HG03066 (cell line): ENCODE results near the gene MPEG1.
A peak's percentile ranks its signal among the peaks of the same experiment; 100 is the strongest.

ENCODE experiments used
- ATAC-seq: cut with Tn5 transposase; IDR thresholded peaks from one replicate; pipeline ENCODE4 v1.9.1; 2021; ENCODE audit warnings: low read depth; ENCODE audit not compliant: unreplicated experiment

MPEG1 gene

DNA sequence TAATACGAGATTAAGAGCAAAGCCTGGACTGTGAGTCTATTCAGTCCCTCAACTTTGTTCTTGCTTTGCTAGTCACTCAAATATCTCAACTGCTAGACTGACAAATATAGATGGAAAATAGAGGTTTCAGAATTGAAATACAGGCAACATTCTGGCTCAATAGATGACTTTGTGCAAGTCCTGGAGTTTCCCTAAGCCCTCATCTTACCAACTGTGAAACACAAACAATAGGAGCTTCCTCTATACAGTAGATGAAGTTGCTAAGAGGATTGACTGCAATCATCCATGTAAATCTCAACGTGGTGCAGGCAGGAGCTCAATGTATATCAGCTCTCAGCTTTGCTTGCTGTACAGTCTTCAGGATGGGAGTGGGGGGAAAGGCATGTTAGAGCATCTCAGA, 6.2 kb upstream of the MPEG1 start:
- no peak for ATAC-seq

DNA sequence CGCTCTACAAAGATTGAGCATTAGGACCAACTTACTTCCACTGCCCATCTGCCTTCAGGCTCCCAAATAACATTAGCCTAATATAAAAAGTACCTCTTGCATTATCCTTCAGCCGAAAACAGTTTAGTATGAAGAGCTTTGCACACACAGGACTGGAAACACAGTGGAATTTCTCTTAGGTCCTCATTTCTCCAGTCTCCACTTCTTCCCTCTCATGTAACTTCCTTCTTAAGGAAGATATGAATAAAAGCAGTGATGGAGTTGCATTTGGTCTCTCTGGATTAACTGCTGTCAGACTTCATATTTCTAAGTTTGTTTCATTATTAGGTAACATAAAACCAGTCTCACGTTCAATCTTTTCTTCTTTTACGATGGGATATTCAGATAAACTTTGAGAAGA, 5.6 kb upstream of the MPEG1 start:
- no peak for ATAC-seq

DNA sequence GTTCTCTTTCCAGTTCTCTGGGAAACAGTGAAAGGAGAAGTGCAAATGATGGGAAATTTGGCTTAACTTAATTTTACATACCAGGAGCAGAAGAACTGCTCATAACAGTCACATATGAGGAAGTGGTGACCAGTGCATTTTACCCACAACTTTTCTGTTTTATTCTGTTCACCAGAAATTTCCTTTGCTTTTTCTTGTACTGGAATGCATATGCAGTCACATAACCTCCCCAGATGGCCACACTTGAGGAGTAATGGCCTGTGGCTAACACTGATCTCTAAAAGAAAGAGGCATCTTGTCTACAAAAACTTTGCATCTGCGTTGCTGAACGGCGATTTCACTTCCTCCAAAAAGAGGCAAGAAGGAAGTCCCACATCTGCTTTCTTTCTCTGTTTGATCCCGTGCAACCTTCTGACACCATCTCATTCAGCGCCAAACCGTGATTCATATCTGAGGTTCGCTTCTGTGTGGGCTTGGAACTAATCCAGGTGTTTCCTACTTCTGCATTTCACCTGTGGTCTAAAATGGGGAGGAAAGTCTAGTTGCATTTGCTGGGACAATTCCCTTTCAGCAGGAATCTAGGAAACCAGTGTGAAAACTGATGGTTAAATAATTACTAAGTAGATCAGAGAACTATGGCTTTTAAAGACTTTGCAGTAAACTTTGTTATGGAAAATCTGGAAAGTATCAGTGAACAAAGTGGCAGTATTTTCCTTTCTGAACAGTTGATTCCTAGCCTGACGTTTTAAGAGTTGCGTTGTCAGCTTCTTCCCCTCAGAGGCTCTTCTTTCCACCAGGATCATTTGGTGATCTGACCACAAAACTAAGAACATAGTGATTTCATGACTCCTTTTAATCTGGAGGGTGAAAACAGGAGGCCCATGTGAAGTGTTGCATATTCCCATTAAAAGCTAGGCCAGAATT, 4.2 kb upstream of the MPEG1 start:
- ATAC-seq: peak; percentile 82

DNA sequence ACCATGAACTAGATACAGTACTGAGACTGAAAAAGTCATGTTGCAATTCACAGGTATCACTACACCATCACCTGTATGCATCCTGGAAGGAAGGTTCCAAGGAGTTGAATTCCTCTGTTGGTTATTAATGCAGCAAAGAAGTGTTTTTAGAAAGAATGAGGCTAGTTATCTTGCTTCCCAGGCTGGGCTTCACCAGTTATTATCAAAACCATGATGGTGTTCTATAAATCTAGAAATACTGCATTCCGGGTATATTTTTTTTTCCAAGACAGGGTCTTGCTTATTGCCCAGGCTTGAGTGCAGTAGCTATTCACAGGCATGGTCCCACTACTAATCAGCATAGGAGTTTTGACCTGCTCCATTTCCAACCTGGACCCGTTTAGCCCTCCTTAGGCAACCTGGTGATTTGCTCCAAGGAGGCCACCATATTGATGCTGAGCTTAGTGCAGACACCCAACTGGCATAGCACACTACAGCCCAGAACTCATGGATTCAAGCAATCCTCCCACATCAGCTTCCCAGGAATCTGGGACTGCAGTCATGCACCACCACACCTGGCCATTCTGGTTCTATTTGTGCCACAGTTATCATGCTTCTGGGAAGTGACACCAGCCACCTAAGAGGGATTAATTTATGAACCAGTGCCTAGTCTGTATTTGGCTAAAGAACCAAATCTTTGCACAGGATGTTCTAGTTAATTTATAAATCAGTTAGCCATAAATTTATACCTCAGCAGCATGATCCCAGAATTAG, 1.6 kb upstream of the MPEG1 start:
- ATAC-seq: no peak

DNA sequence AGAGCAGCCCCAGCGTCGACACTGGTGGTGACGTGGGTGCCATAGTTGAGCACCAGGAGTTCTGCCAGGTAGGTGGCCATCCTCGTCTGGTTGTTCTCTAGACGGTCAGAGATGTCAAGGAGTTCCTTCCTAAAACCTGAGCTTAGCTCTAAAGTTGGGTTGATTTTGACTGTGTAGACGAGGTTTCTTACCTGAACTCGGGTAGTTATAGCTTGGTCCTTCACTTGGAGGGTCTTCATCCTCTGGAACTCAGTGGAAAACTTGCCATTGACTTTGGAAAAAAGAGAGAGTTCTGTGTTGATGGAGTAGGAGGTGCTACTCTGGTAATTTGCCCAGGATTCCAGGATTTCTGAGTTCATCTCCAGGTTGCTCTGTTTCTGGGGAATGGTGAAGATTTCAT, 505 bp downstream of the MPEG1 start:
- ATAC-seq: no peak

DNA sequence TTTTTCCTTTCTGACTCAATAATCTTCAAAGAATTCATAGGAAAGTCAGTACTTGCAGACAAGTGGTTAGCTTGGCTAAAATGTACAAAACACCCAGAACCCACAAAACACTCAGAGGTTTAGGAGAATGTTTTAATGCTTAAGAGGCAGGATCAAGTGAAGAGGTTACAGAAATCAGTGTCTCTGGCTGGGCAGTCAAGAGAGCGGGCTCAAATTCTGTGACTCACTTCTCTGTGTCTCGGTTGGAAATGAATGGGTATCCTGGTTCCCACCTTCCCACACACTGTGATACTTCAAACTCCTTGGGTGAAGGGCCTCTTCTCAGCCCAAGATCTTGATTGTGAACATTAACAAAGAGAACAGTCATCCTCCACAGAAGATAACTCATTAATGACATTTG, 3.8 kb downstream of the MPEG1 start:
- ATAC-seq: no peak

DNA sequence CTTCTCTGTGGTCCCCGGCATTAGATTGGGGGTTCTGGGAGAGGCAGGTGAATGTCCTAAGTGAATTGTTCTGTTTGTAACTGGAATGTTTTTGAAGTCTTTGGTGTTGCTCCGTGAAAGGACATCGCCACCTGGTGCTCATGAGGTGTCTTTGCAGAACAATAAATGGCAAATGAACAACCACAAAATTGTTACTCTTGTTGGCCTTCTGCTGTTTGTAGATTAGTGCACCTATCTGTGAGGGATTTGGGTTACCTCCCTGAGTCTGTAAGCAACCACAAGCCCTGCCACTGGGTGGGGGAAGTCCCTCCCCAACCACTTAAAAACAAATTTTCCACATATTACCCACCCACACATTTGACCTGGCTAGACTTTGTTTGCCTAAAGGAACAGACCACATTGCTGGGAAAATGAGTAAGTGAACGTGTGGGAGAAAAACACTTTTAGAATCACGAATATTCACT, 4.7 kb downstream of the MPEG1 start:
- peak; percentile 62 for ATAC-seq

DNA sequence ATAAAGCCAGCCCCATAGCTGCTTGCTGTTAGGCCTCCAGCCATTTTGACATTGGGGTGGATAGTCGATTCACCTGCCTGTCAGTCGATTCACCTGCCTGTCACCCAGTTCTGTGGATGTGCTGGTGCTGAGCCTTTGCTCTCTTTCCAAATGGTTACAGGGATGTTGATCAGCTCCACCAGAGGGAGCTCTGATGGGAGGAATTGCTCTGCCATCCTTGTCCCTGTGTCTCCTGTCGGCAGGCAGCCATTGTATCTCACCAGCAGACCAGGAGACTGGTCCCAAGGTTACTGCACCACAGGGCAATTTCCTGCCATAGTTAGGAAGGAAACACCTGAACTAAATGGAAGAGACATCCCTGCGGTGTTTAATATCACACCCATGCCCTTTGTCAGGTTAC, 6.1 kb downstream of the MPEG1 start:
- ATAC-seq: no peak

DNA sequence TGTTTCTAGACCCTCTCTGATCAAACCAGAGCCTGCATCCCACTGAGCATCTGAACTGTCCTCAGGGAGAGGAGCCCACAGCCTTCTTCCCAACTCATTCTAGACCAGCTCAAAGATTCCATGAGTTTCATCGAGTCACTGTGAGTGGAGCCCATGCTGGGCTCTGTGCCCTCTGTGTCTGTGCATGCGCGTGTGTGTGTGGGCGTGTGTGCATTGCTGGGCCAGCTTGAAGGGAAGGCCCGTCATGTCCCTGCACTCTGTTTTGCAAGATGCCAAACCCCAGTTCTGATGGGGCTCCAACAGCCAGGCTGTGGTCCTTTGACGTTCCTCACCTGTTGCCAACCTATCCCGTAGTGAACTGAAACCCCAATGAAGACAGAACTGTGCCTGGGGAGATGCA, 7.1 kb downstream of the MPEG1 start:
- ATAC-seq: no peak

DNA sequence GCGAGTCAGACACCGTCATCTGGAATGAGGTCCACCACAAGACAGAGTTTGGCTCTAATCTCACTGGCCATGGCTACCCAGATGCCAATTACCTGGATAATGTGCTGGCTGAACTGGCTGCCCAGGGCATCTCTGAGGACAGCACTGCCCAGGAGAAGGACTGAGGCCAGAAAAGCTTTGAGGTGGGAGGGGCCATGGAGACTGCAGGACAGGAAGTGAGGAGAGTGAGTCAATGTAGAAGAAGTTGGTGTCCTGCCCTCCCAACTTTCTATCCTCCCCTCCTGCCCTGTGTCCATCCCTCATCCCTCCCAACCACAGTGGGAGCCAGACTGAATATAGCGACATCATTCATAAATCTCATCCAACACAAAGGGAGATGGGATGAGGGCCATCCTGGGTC, 8.0 kb downstream of the MPEG1 start:
- ATAC-seq: no peak

DNA sequence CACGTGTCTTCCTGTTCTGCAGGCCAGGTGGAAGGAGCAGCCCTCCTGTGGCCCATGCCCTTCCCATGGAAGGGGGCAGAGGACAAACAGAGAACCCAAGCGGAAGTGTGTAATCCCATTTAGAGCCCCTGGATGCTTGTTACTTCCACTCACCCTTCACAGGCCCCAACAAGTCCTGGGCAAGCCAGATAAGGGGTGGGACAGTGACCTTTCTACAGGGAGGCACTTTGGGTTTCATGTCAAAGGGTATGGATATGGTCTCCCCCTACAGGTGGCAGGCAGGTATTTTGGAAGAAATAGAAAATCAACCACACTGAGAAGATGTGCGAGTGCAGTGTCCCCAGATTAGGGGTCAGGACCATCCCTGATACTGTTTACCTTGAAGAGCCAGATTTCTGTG, 11.4 kb downstream of the MPEG1 start:
- ATAC-seq: no peak

DNA sequence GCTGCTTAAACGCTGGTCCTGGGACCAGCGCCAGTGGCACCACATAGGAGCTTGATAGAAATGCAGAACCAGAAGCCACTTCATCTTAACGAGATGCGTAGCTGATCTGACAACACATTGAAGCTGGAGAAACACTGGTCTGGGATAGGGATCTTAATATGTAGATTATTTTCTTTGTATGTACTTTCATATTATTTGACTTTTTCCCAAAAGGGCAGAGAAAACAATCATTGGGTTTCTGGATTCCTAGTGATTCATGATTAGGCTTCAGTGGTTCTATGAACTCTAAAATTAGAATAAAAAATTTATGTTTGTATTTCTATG, 12.3 kb downstream of the MPEG1 start:
- ATAC-seq: no peak

DNA sequence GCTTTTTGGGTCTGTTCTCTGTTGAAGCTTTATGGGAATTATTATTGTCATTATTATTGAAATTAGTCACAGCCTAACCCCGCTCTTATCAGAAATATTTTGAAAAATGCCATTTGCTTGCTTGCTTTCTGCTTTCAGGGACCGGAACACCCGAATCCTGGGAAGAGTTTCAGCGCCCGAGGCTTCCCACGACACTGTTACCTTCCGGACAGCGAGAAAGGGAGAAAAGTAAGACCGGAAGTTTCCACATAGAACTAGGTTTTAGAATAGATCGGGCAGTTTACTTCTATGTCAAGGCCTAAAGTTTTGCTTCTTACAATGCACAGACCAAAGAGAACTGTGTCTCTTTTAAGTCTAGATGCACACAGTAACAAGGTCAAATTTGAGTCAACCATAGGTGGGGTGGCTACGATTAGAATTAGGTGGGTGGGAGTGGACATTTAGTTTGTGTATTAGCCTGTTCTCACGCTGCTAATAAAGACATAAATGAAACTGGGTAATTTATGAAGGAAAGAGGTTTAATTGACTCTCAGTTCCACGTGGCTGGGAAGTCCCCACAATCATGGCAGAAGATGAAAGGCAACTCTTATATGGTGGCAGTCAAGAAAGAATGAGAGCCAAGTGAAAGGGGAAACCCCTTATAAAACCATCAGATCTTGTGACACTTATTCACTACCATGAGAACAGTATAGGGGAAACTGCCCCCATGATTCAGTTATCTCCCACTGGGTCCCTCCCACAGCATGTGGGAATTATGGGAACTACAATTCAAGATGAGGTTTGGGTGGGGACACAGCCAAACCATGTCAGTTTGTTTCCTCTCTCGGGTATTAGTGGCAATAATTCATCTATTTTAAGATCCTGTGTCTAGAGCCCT, 12.9 kb downstream of the MPEG1 start:
- no peak for ATAC-seq

DNA sequence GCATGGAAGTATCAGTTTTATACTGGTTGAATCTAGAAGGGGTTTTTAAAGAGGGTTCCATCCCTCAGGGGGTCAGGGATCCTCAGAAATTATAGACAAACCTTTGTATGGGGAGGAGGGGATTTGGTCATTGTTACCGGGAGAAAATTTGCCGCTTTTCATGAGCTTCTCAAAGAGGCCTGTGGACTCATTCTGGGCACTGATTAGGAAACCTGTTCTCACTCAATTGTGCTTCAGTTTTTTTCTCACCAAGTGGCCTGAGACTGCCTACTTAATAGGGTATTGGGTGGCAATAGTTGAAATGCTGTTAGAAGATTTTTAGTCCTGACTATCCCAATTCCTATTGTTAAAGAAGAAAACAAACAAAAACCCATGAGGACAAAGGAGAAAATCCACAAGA, 14.0 kb downstream of the MPEG1 start:
- ATAC-seq: no peak

DNA sequence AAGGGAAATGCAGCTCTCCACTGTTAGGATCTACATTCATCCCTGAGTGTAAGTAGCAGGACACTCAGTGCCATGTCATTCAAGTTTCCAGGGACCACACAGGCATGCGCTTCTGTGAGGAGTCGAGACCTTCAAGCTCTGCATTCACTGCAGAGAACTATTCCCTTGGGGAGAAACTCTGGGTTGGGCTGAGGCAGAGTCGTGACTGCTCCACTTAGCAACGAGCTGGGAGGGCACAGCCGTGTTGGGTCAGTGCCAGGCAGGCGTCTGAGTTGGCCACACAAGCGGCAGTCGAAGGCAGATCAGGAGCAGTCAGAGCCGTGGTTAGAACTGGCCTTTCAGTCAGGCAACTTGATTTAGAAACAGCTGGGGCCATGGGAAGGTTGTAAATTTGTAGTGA, 14.7 kb downstream of the MPEG1 start:
- no peak for ATAC-seq

DNA sequence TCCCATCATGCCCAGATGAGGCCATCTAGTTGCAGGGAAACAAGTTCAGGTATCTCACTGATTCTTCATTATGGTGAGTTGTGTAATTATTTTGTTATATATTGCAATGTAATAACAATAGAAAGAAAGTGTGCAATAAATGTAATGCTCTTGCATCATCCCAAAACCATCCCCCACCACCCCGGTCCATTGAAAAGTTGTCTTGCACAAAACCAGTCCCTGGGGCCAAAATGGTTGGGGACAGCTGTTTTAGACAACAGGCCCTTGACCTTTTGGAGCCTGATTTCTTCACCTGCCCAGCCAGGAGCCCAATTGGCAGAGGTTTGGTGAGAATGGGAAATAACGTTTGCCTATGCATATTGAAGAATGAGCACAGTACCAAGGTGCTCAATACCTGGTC, 15.9 kb downstream of the MPEG1 start:
- ATAC-seq: no peak

DNA sequence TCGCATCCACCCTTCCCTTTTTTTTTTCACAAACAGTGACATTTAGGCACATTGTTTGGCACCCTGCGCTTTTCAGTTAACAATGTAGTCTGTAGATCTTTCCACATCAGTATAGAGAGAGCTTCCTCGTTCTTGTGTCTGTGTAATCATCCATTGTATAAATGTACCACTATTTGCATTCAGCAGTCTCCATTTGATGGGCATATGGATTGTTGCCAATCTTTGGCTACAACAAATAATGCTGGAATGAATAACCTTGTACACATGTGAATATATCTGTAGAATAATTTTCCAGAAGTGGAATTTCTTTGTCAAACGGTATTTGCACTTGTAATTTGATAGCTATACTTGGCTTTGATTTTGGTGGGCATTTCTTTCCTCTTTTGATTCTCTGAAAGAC, 17.1 kb downstream of the MPEG1 start:
- no peak for ATAC-seq

DNA sequence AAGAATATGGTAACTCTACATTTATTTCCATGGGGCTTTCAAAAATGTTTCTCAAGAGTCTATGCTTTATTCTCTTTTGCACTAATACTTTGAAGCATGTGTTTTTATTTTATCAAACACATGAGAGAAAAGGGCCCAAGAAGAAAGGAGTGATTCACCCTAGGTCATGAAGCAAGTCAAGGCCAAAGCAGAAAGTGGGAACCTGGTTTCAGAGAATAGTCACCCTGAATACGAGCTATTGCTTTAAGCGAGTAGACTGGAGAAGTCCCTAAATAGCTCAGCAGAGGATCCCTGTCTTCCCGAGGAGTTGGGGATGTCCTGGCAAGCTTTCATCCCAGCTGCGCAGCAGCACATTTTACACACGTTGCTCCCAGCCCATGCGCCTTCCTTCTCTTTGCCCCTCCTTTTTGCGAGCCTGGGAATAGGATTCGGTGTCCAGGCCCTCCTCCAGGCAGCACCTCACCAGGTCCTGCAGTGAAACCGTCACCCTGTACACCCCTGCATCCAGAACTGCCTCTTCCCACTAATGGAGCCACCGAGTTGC, 19.1 kb downstream of the MPEG1 start:
- ATAC-seq: no peak

DNA sequence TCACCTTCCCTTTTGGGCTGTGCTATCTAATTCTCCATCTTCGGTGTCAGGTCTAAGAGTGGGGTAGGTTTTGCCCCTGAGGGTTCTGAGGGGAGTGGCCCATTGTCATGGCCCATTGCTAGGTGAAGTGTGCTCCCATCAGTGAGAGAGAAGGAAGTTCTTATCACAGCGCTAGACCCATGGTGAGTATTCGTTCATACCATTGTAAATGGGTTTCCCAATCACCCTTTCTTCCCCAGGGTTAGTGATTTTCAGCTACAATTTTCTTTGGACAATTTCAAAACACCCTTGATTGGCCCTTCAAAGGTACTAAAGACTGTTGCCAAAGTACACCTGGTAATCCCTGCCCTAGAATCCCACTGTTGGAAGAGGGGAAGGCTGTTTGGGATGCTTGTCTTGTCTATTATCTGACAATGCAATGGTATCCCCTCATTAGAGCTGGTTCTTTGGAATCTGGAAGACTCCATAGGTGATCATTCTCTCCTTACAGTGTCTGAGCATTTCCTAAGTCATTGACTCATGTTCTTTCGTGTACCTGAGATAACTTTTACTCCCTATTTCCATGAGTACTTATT, 20.2 kb downstream of the MPEG1 start:
- no peak for ATAC-seq

DNA sequence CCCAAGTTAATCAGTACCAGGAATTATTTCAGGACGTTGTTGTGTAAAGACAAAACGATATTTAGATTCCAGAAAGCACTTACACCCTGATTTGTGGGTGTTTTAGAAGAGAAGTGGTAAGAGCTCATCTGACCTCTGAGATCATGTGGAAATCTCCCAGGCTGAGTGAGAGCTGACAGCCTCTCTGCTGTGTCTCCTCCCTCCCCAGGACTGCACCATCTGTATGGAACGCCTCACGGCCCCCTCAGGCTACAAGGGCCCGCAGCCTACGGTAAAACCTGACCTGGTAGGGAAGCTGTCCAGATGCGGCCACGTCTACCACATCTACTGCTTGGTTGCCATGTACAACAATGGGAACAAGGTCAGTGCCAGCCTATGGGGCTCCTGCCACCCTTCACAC, 20.8 kb downstream of the MPEG1 start:
- ATAC-seq: no peak
